MM.1S (cell line): Measurements from ENCODE around the gene KLHL28.

Source experiments
- DNase-seq: peaks from one replicate; pipeline ENCODE4 v3.0.0-alpha.2; 2015
- H2AFZ ChIP-seq: fragments of 300-600 bp; sonication (generic); 2 replicates; pipeline ENCODE4 v1.6.0; 2016; ENCODE audit warnings: antibody characterized with exemption, low read length
- H3F3A ChIP-seq: fragments of 300-600 bp; sonication (generic); 2 replicates; pipeline ENCODE4 v1.6.1; 2016; ENCODE audit warnings: mild to moderate bottlenecking, antibody characterized with exemption, low read length, moderate library complexity, mixed read lengths; ENCODE audit not compliant: insufficient read depth
- H3K27ac ChIP-seq: fragments of 300-600 bp; sonication (generic); 2 replicates; pipeline ENCODE4 v1.5.1; 2016; ENCODE audit warnings: mild to moderate bottlenecking, low read length
- H3K27me3 ChIP-seq: fragments of 300-600 bp; sonication (generic); replicated peaks from 2 replicates; pipeline ENCODE4 v1.6.0; 2016; ENCODE audit warnings: low read length; ENCODE audit not compliant: insufficient read depth
- H3K36me3 ChIP-seq: fragments of 300-600 bp; sonication (generic); replicated peaks from 2 replicates; pipeline ENCODE4 v1.6.1; 2016; ENCODE audit warnings: mild to moderate bottlenecking, low read length, mixed read lengths; ENCODE audit not compliant: insufficient read depth
- H3K4me1 ChIP-seq: fragments of 300-600 bp; sonication (generic); 2 replicates; pipeline ENCODE4 v1.6.1; 2016; ENCODE audit warnings: low read length, mixed read lengths
- H3K4me2 ChIP-seq: fragments of 300-600 bp; sonication (generic); 2 replicates; pipeline ENCODE4 v1.6.0; 2016; ENCODE audit warnings: low read depth, low read length
- H3K4me3 ChIP-seq: fragments of 300-600 bp; sonication (generic); 2 replicates; pipeline ENCODE4 v1.5.1; 2016; ENCODE audit warnings: low read length, mixed read lengths
- H3K79me2 ChIP-seq: fragments of 300-600 bp; sonication (generic); 2 replicates; pipeline ENCODE4 v1.6.1; 2016; ENCODE audit warnings: mixed run types, low read length, mixed read lengths
- H3K9ac ChIP-seq: fragments of 300-600 bp; sonication (generic); 2 replicates; pipeline ENCODE4 v1.6.1; 2016; ENCODE audit warnings: low read length, mixed read lengths
- H3K9me2 ChIP-seq: fragments of 300-600 bp; sonication (generic); replicated peaks from 2 replicates; pipeline ENCODE4 v1.6.1; 2016; ENCODE audit warnings: mild to moderate bottlenecking, low read length, mixed read lengths; ENCODE audit not compliant: insufficient read depth
- H3K9me3 ChIP-seq: fragments of 300-600 bp; sonication (generic); replicated peaks from 2 replicates; pipeline ENCODE4 v1.6.1; 2016; ENCODE audit warnings: mild to moderate bottlenecking, low read length, mixed read lengths; ENCODE audit not compliant: insufficient read depth
- H4K20me1 ChIP-seq: fragments of 300-600 bp; sonication (generic); 2 replicates; pipeline ENCODE4 v1.6.1; 2016; ENCODE audit warnings: mild to moderate bottlenecking, low read length, moderate library complexity, mixed read lengths; ENCODE audit not compliant: insufficient read depth
- EZH2 ChIP-seq: fragments of 300-600 bp; sonication (generic); optimal IDR thresholded peaks from 2 replicates; pipeline ENCODE3; 2017; ENCODE audit warnings: low read depth, mild to moderate bottlenecking, antibody characterized with exemption, low read length, mixed read lengths
- EZH2phosphoT487 ChIP-seq: fragments of 300-600 bp; sonication (generic); IDR thresholded peaks from 2 replicates; pipeline ENCODE4 v1.6.1; 2018; ENCODE audit warnings: antibody characterized with exemption, low read length
- TF ChIP-seq, protein P1 (sequence below): fragments of 300-600 bp; sonication (generic); IDR thresholded peaks from 2 replicates; pipeline ENCODE4 v1.5.1; 2016; ENCODE audit warnings: antibody characterized with exemption, low read length, mixed read lengths

KLHL28 gene

DNA sequence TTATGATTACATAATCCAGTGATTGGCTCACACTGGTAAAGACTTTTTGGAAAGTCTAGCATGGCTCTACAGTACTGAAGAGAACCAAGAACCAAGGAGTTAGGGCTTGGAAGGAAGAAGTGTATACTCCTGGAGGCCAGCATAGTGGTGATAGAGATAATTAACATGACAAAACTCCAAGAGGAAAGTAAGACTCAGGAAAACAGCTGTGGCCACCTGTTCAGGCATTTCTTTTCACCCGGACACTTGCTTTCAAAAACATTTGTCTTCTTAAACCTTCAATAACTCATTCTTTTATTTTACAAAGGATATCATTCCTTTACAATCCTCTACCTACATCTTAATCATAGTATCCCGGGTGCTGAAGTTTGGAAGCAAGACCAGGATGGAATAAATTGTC lies 50.9 kb downstream of the KLHL28 start:
- no peak overlapping the region for H3K27ac ChIP-seq
- no peak overlapping the region for H3K4me2 ChIP-seq
- DNase-seq, result no peak

DNA sequence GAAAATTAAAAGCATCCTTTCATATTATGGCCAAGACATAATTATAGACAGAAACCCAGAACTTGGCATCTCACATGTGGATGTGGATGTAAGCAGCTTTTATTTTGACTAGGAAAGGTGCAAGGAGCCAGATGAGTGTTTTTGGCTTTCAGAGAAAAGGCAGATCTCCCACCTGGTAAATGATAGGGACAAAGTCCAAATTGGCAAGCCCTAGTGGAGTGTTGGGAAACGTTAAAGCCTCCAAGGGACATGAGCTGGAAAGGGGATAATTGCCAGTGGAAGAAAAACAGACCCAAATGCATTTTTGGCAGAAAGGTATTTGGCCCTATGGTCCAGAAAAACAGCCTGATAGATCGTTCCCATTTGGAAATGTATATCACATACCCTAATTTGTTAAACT lies 60.1 kb downstream of the KLHL28 start:
- H3F3A ChIP-seq, result no peaks in the 10 kb centered on the region
- H3K9me3 ChIP-seq, result no peaks in the 10 kb centered on the region
- no peaks in the 10 kb centered on the region for H3K27me3 ChIP-seq
- no peak overlapping the region for H3K4me2 ChIP-seq
- H3K4me3 ChIP-seq, result no peak overlapping the region
- DNase-seq, result no peak
- H2AFZ ChIP-seq, result no peak overlapping the region
- no peaks in the 10 kb centered on the region for H3K9me2 ChIP-seq
- H3K36me3 ChIP-seq, result no peaks in the 10 kb centered on the region
- no peaks in the 10 kb centered on the region for H4K20me1 ChIP-seq
- H3K9ac ChIP-seq, result no peak overlapping the region
- H3K4me1 ChIP-seq, result no peaks in the 10 kb centered on the region
- H3K79me2 ChIP-seq, result no peaks in the 10 kb centered on the region
- TF ChIP-seq EZH2 (no peak), EZH2phosphoT487 (no peak)
- TF ChIP-seq, protein P1, sequence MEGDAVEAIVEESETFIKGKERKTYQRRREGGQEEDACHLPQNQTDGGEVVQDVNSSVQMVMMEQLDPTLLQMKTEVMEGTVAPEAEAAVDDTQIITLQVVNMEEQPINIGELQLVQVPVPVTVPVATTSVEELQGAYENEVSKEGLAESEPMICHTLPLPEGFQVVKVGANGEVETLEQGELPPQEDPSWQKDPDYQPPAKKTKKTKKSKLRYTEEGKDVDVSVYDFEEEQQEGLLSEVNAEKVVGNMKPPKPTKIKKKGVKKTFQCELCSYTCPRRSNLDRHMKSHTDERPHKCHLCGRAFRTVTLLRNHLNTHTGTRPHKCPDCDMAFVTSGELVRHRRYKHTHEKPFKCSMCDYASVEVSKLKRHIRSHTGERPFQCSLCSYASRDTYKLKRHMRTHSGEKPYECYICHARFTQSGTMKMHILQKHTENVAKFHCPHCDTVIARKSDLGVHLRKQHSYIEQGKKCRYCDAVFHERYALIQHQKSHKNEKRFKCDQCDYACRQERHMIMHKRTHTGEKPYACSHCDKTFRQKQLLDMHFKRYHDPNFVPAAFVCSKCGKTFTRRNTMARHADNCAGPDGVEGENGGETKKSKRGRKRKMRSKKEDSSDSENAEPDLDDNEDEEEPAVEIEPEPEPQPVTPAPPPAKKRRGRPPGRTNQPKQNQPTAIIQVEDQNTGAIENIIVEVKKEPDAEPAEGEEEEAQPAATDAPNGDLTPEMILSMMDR, result no peak
- no peak overlapping the region for H3K27ac ChIP-seq

More for the DNA sequence above, 50.9 kb downstream of the KLHL28 start:
- TF ChIP-seq EZH2, result no peak
- TF ChIP-seq EZH2phosphoT487, result no peak
- TF ChIP-seq, protein P1, result no peak
- Histone ChIP-seq H3K9ac (no peak overlapping the region), H3F3A (no peaks in the 10 kb centered on the region), H2AFZ (no peak overlapping the region), H4K20me1 (no peaks in the 10 kb centered on the region), H3K4me3 (no peak overlapping the region), H3K4me1 (no peaks in the 10 kb centered on the region), H3K9me2 (no peaks in the 10 kb centered on the region), H3K27me3 (no peaks in the 10 kb centered on the region), H3K9me3 (no peaks in the 10 kb centered on the region), H3K36me3 (no peaks in the 10 kb centered on the region), H3K79me2 (no peaks in the 10 kb centered on the region)

DNA sequence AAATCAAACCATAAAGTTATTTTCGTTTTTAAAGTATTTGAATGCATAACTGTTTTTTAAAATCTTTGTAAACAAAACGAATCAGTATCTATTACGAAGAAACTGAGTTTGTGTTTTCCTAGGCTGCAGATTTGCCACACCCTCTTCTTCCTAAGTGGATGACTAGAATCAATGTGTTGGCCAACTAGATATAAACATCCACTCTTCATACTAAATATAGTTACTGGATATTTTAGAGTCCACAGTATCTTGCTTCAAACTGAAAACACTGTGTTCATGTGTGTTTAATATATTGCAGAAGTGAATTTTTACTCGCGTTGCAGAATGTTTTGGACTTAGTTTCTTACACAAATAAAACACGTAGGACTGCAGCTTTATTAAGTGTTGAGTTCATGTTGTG lies 63.2 kb downstream of the KLHL28 start:
- Histone ChIP-seq H3K4me1 (no peaks in the 10 kb centered on the region), H4K20me1 (no peaks in the 10 kb centered on the region), H3K9me2 (no peaks in the 10 kb centered on the region), H3F3A (no peaks in the 10 kb centered on the region), H3K36me3 (no peaks in the 10 kb centered on the region), H3K4me2 (no peak overlapping the region), H3K9ac (no peak overlapping the region), H2AFZ (no peak overlapping the region), H3K27me3 (no peaks in the 10 kb centered on the region), H3K79me2 (no peaks in the 10 kb centered on the region), H3K4me3 (no peak overlapping the region), H3K9me3 (no peaks in the 10 kb centered on the region), H3K27ac (no peak overlapping the region)
- no peak for DNase-seq
- TF ChIP-seq EZH2 (no peak), EZH2phosphoT487 (no peak)
- TF ChIP-seq, protein P1, result no peak

DNA sequence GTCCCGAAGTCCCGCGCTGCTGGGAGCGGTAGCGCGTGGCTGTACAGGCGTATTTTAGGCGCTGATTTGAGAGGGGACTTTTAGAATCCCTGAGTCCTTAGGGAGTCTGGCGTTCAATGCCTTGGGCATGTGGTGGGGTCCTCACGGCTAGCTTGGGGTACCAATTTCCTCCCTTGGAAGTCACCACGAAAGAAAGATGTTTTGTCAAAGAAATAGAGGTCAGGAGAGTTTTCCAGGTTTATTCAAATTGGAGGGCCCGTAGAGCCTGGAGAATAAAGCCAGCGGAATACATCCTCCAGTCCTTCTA lies 63.9 kb downstream of the KLHL28 start:
- Histone ChIP-seq H3K79me2 (no peaks in the 10 kb centered on the region), H3F3A (no peaks in the 10 kb centered on the region), H3K4me2 (peak overlapping the region; percentile 70), H3K36me3 (no peaks in the 10 kb centered on the region), H4K20me1 (no peaks in the 10 kb centered on the region), H3K9ac (peak overlapping the region; percentile 66; the same call in 1 of the 2 replicates), H2AFZ (peak overlapping the region; percentile 80), H3K4me3 (peak overlapping the region; percentile 63), H3K9me2 (no peaks in the 10 kb centered on the region), H3K27me3 (no peaks in the 10 kb centered on the region), H3K4me1 (no peaks in the 10 kb centered on the region), H3K9me3 (no peaks in the 10 kb centered on the region), H3K27ac (peak overlapping the region; percentile 62; the same call in 1 of the 2 replicates)
- no peak for TF ChIP-seq EZH2phosphoT487
- TF ChIP-seq EZH2, result no peak
- TF ChIP-seq, protein P1, result no peak
- no peak for DNase-seq
